C4-2B (cell line): ENCODE measurements around the gene CHTF18.

Experiments
- ZFX ChIP-seq: fragments of 450-650 bp; IDR thresholded peaks from 2 replicates; pipeline ENCODE4 v1.6.1; 2017
- TF ChIP-seq, protein P1 (sequence below): fragments of 450-650 bp; conservative IDR thresholded peaks from 2 replicates; pipeline ENCODE4 v1.5.1; 2017; ENCODE audit warnings: mild to moderate bottlenecking

- TF ChIP-seq, protein P1, sequence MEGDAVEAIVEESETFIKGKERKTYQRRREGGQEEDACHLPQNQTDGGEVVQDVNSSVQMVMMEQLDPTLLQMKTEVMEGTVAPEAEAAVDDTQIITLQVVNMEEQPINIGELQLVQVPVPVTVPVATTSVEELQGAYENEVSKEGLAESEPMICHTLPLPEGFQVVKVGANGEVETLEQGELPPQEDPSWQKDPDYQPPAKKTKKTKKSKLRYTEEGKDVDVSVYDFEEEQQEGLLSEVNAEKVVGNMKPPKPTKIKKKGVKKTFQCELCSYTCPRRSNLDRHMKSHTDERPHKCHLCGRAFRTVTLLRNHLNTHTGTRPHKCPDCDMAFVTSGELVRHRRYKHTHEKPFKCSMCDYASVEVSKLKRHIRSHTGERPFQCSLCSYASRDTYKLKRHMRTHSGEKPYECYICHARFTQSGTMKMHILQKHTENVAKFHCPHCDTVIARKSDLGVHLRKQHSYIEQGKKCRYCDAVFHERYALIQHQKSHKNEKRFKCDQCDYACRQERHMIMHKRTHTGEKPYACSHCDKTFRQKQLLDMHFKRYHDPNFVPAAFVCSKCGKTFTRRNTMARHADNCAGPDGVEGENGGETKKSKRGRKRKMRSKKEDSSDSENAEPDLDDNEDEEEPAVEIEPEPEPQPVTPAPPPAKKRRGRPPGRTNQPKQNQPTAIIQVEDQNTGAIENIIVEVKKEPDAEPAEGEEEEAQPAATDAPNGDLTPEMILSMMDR = no peak
- TF ChIP-seq ZFX = no peak
Observed at GRCh38 chr16:783404-784161, 4.8 kb upstream of the CHTF18 start.
